DLD1 (cell line): ENCODE results near the gene SH2D2A.

Experiments
- in situ Hi-C: cut with HindIII; loops from 2 replicates; pipeline ENCODE4 v1.10.0; 2017; ENCODE audit warnings: low sequenced_read_pairs

The SH2D2A gene

GRCh38 chr1:156848461-156849150 is 32.0 kb upstream of the SH2D2A start:
- in situ Hi-C loops: loop anchor here (10.0 kb wide), 1 partner anchor 54 kb away; no protein-coding TSS in a partner anchor

GRCh38 chr1:156847591-156848460 is 31.2 kb upstream of the SH2D2A start:
- in situ Hi-C loops: loop anchor here (10.0 kb wide), 1 partner anchor 53 kb away; no protein-coding TSS in a partner anchor

GRCh38 chr1:156846643-156847042 is 30.0 kb upstream of the SH2D2A start:
- in situ Hi-C loops: loop anchor here (10.0 kb wide), 1 partner anchor 52 kb away; no protein-coding TSS in a partner anchor

GRCh38 chr1:156845953-156846545 is 29.4 kb upstream of the SH2D2A start:
- in situ Hi-C loops: loop anchor here (10.0 kb wide), 1 partner anchor 51 kb away; no protein-coding TSS in a partner anchor

- in situ Hi-C loops: loop anchor here (10.0 kb wide), 1 partner anchor 51 kb away; no protein-coding TSS in a partner anchor
These were observed 28.7 kb upstream of the SH2D2A start for GRCh38 chr1:156845055-156845952.

GRCh38 chr1:156844638-156845037 is 28.0 kb upstream of the SH2D2A start:
- in situ Hi-C loops: loop anchor here (10.0 kb wide), 1 partner anchor 50 kb away; no protein-coding TSS in a partner anchor

GRCh38 chr1:156844102-156844501 is 27.5 kb upstream of the SH2D2A start:
- in situ Hi-C loops: loop anchor here (10.0 kb wide), 1 partner anchor 49 kb away; no protein-coding TSS in a partner anchor

GRCh38 chr1:156842618-156843300 is 26.1 kb upstream of the SH2D2A start:
- in situ Hi-C loops: loop anchor here (10.0 kb wide), 1 partner anchor 48 kb away; no protein-coding TSS in a partner anchor

GRCh38 chr1:156841295-156841855 is 24.7 kb upstream of the SH2D2A start:
- in situ Hi-C loops: loop anchor here (10.0 kb wide), 1 partner anchor 47 kb away; no protein-coding TSS in a partner anchor

GRCh38 chr1:156840898-156841279 is 24.2 kb upstream of the SH2D2A start:
- in situ Hi-C loops: loop anchor here (10.0 kb wide), 1 partner anchor 46 kb away; no protein-coding TSS in a partner anchor

- in situ Hi-C loops: loop anchor here (10.0 kb wide), 1 partner anchor 46 kb away; no protein-coding TSS in a partner anchor
These were observed 23.7 kb upstream of the SH2D2A start for GRCh38 chr1:156840186-156840897.

GRCh38 chr1:156839426-156840109 is 22.9 kb upstream of the SH2D2A start:
- in situ Hi-C loops: loop anchor here (10.0 kb wide), 1 partner anchor 45 kb away; no protein-coding TSS in a partner anchor

GRCh38 chr1:156838972-156839371 is 22.3 kb upstream of the SH2D2A start:
- in situ Hi-C loops: no loop called here

- in situ Hi-C loops: no loop called here
These were observed 20.2 kb upstream of the SH2D2A start for GRCh38 chr1:156836892-156837291.

- in situ Hi-C loops: no loop called here
These were observed 19.5 kb upstream of the SH2D2A start for GRCh38 chr1:156836041-156836654.

- in situ Hi-C loops: no loop called here
These were observed 17.7 kb upstream of the SH2D2A start for GRCh38 chr1:156834322-156834721.

GRCh38 chr1:156833603-156834002 is 17.0 kb upstream of the SH2D2A start:
- in situ Hi-C loops: no loop called here
